Measurements from ENCODE around the gene ANGEL1. TPM values are rescaled to one million over a fixed set of nuclear protein-coding genes. Genes with fewer than 3 reads are reported as not detected.

ANGEL1 gene
- total RNA-seq, 1 experiment from 2014 or later = 31.7 TPM

DNA sequence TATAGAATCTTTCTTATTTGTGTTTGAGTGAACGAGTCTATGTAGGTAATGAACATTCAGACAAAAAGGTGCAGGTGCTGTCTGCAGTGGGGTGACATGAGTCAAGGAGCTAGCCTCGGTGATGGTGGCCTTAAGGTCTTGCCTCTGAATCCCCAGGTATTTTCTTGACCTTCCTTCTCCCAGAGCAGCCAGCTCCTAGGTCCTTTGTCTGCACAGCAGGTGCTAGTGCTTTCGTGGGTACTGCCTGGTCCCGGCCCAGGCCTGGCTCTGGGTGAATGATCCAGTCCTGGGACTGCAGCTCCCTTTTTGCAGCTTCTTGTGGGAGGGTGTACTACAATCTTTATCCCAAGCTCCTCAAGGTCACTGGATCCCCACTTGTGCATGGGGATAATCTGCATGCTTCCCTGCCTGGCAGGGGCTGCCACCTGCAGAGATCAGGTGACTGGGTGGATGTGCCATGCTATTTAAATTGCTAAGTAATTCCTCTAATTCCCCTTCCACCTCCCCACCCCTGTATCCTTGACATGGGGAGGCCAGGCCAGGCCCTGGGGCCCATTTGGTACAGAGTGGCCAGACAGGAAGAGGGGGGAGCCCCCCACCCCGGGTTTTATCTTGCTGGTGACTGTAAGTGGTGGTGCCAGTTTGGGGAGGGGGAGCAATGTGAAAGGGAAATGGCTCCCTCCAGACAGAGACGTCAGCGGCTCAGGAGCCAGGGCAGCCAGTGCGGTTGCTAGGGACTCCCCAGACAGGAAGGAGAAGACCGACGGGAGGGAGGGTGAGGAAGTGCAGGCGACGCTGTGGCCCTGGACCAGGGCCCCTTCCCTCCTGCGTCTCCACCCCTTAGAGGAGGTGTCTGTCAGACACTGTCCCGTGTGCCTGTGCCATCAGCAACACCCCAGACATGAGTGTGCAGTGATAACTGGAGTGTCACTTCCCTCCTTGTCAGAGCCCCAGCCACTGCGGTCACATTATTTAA, 44.7 kb downstream of the ANGEL1 start:
- H3K27me3 ChIP-seq (ENCODE audit: insufficient read depth, low read depth) = peaks cover 91% of the 10 kb centered on the region
- H4K20me1 ChIP-seq (ENCODE audit: insufficient read depth) = no peaks in the 10 kb centered on the region
- H3K27ac ChIP-seq = no peak overlapping the region
- no peaks in the 10 kb centered on the region for H3K79me2 ChIP-seq (ENCODE audit: low read depth)
- no peak overlapping the region for H3K4me2 ChIP-seq
- no peak overlapping the region for H3K4me3 ChIP-seq
- H3K9me2 ChIP-seq (ENCODE audit: insufficient read depth) = no peaks in the 10 kb centered on the region
- CTCF ChIA-PET = interaction anchor here (1.3 kb wide), 1 partner anchor 57 kb away, joined by 13 read pairs; no protein-coding TSS in a partner anchor
- H3K9me3 ChIP-seq (ENCODE audit: insufficient read depth, low read depth) = no peaks in the 10 kb centered on the region
- no peaks in the 10 kb centered on the region for H3F3A ChIP-seq (ENCODE audit: insufficient read depth, low read depth)
- peaks cover 5% of the 10 kb centered on the region for H3K4me1 ChIP-seq (replicated peaks; ENCODE audit: insufficient read depth)
- POLR2A ChIA-PET (ENCODE audit: unreplicated experiment) = no interaction called here
- no peak overlapping the region for H2AFZ ChIP-seq
- DNase-seq = peak in 1 of 2 experiments; percentile 0
- H3K36me3 ChIP-seq (ENCODE audit: low read depth) = no peaks in the 10 kb centered on the region
- no peak for TF ChIP-seq EZH2 (IDR thresholded peaks at IDR 0.05; ENCODE audit: low read depth)
- TF ChIP-seq, protein P1, sequence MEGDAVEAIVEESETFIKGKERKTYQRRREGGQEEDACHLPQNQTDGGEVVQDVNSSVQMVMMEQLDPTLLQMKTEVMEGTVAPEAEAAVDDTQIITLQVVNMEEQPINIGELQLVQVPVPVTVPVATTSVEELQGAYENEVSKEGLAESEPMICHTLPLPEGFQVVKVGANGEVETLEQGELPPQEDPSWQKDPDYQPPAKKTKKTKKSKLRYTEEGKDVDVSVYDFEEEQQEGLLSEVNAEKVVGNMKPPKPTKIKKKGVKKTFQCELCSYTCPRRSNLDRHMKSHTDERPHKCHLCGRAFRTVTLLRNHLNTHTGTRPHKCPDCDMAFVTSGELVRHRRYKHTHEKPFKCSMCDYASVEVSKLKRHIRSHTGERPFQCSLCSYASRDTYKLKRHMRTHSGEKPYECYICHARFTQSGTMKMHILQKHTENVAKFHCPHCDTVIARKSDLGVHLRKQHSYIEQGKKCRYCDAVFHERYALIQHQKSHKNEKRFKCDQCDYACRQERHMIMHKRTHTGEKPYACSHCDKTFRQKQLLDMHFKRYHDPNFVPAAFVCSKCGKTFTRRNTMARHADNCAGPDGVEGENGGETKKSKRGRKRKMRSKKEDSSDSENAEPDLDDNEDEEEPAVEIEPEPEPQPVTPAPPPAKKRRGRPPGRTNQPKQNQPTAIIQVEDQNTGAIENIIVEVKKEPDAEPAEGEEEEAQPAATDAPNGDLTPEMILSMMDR (conservative IDR thresholded peaks at IDR 0.05) = no peak
- intact Hi-C loops (cut with micrococcal nuclease; ENCODE audit: unreplicated experiment) = loop anchor here (5.0 kb wide), 1 partner anchor 1214 kb away; no protein-coding TSS in a partner anchor
- no TSS peak for BruUV-seq (replicated peaks)

DNA sequence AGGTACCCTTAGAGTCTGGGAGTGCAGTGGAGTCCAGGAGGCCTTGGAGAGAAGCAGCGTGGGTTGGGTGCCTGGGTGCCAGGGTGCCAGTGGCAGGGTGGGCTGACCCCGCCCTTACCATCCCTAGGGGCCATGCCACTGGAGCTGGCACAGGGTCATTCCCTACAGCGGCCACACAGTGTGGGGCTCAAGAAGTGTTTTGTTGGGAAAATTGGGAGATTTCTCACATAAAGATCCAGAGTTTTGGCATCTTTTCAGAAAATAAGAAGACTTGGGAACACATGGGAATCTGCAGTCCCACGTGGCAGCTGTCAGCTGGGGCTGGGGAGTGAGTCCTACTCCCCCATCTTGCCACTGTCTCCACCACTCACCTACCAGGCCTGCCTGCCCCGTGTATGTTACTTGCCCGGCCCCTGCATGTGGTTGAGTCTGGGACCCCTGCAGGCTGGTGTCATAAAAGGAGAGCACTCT, 47.2 kb downstream of the ANGEL1 start:
- no peaks in the 10 kb centered on the region for H3K36me3 ChIP-seq (ENCODE audit: low read depth)
- no peaks in the 10 kb centered on the region for H3F3A ChIP-seq (ENCODE audit: insufficient read depth, low read depth)
- H3K27ac ChIP-seq = no peak overlapping the region
- H3K4me2 ChIP-seq = no peak overlapping the region
- no peaks in the 10 kb centered on the region for H3K4me1 ChIP-seq (replicated peaks; ENCODE audit: insufficient read depth)
- no peak overlapping the region for H2AFZ ChIP-seq
- intact Hi-C loops (cut with micrococcal nuclease; ENCODE audit: unreplicated experiment) = loop anchor here (5.0 kb wide), 1 partner anchor 1217 kb away; no protein-coding TSS in a partner anchor
- BruUV-seq (replicated peaks) = no TSS peak
- TF ChIP-seq, protein P1 (conservative IDR thresholded peaks at IDR 0.05) = no peak
- no peak for TF ChIP-seq EZH2 (IDR thresholded peaks at IDR 0.05; ENCODE audit: low read depth)
- ChIA-PET CTCF (no interaction called here), POLR2A (ENCODE audit: unreplicated experiment) (interaction anchor here (0.6 kb wide), 2 partner anchors 8 to 11 kb away, joined by 3 to 6 read pairs; no protein-coding TSS in a partner anchor)
- H3K79me2 ChIP-seq (ENCODE audit: low read depth) = no peaks in the 10 kb centered on the region
- H3K4me3 ChIP-seq = no peak overlapping the region
- peaks cover 97% of the 10 kb centered on the region for H3K27me3 ChIP-seq (ENCODE audit: insufficient read depth, low read depth)
- no peaks in the 10 kb centered on the region for H4K20me1 ChIP-seq (ENCODE audit: insufficient read depth)
- H3K9me3 ChIP-seq (ENCODE audit: insufficient read depth, low read depth) = no peaks in the 10 kb centered on the region
- H3K9me2 ChIP-seq (ENCODE audit: insufficient read depth) = no peaks in the 10 kb centered on the region
- no peak for DNase-seq

DNA sequence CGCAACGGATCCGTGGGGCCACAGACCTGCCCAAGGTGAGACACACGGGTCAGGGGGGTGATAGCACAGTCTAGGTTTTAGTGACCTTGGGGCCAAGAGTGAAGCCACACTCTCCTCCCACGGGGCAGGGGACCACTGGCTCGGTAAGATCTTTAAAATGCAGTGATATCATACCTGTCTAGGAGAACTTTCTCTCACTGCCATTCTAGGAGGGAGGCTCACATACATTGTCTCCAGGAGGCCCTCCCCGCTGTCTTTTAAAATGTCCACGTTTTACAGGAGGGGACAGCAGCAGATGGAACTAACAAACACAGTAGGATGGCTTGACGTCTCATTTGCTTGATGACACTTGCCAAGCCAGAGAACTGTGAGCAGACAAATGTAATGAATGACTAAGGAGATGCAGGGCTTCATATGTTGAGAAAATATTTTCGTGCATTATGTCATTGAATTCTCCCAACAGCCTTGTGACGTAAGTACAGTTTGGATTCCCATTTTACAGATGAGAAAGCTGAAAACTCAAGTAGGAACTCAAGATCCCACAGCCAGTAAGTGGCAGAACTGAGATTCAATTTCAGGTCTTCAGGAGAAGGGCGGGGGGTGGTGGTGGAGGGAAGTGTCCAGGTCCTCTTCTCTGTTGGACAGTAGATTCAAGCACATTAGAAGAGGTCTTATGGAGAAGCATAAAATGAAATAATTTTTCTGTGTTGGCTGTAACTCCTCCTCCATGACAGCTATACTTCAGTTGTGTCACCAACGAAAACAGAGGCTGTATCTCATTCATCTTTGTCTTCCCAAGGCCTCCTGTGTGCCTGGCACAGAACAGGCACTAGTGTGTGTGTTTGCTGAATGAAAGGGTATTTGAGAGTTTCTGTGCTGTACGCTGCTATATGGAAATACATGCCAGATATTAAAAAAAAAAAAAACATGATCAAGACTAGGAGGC, 49.3 kb downstream of the ANGEL1 start:
- H3K27me3 ChIP-seq (ENCODE audit: insufficient read depth, low read depth) = peaks cover 97% of the 10 kb centered on the region
- ChIA-PET POLR2A (ENCODE audit: unreplicated experiment) (no interaction called here), CTCF (no interaction called here)
- H3F3A ChIP-seq (ENCODE audit: insufficient read depth, low read depth) = no peaks in the 10 kb centered on the region
- DNase-seq = no peak
- no TSS peak for BruUV-seq (replicated peaks)
- no peak overlapping the region for H3K4me2 ChIP-seq
- no peaks in the 10 kb centered on the region for H4K20me1 ChIP-seq (ENCODE audit: insufficient read depth)
- no peaks in the 10 kb centered on the region for H3K4me1 ChIP-seq (replicated peaks; ENCODE audit: insufficient read depth)
- H3K4me3 ChIP-seq = no peak overlapping the region
- no peaks in the 10 kb centered on the region for H3K9me2 ChIP-seq (ENCODE audit: insufficient read depth)
- no peak for TF ChIP-seq EZH2 (IDR thresholded peaks at IDR 0.05; ENCODE audit: low read depth)
- TF ChIP-seq, protein P1 (conservative IDR thresholded peaks at IDR 0.05) = no peak
- intact Hi-C loops (cut with micrococcal nuclease; ENCODE audit: unreplicated experiment) = no loop called here
- no peaks in the 10 kb centered on the region for H3K36me3 ChIP-seq (ENCODE audit: low read depth)
- H3K79me2 ChIP-seq (ENCODE audit: low read depth) = no peaks in the 10 kb centered on the region
- H2AFZ ChIP-seq = no peak overlapping the region
- no peaks in the 10 kb centered on the region for H3K9me3 ChIP-seq (ENCODE audit: insufficient read depth, low read depth)
- no peak overlapping the region for H3K27ac ChIP-seq
